ENCODE data around the gene TLCD1.
A peak's percentile ranks its signal among the peaks of the same experiment; 100 is the strongest.

TLCD1 gene, protein sequence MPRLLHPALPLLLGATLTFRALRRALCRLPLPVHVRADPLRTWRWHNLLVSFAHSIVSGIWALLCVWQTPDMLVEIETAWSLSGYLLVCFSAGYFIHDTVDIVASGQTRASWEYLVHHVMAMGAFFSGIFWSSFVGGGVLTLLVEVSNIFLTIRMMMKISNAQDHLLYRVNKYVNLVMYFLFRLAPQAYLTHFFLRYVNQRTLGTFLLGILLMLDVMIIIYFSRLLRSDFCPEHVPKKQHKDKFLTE

DNA sequence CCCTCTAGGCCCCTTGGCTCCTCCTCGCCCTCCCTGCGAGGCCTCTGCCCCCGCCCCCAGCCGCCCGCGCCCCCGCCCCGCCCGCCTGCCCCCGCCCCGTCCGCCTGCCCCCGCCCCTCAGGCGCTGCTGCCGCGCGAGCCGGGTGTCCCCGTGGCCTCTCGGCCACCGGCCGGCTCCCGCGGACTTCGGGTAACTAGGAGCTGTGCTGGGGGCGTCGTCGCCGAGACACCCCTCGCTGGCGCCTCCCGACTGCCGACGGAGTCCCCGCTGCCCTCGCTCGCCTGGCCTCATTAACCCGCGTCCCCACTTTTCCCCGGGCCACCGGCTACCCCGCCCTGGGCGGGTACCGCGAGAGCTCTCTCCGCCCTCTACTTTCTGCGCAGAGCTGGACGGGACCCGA is at the start of gene TLCD1:
Gene TLCD1, minus strand, starts transcription at position 8 of the 401 bp plus-strand sequence. CDS start 136 bp downstream, outside the sequence.
- DNase-seq (ENCODE audit: low read depth) = no peak
- TF ChIP-seq, protein P1, sequence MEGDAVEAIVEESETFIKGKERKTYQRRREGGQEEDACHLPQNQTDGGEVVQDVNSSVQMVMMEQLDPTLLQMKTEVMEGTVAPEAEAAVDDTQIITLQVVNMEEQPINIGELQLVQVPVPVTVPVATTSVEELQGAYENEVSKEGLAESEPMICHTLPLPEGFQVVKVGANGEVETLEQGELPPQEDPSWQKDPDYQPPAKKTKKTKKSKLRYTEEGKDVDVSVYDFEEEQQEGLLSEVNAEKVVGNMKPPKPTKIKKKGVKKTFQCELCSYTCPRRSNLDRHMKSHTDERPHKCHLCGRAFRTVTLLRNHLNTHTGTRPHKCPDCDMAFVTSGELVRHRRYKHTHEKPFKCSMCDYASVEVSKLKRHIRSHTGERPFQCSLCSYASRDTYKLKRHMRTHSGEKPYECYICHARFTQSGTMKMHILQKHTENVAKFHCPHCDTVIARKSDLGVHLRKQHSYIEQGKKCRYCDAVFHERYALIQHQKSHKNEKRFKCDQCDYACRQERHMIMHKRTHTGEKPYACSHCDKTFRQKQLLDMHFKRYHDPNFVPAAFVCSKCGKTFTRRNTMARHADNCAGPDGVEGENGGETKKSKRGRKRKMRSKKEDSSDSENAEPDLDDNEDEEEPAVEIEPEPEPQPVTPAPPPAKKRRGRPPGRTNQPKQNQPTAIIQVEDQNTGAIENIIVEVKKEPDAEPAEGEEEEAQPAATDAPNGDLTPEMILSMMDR (IDR thresholded peaks at IDR 0.05; ENCODE audit: low read depth, low read length, missing control alignments) = no peak
- peak within 1 kb of the TSS; percentile 84 for H3K4me3 ChIP-seq (ENCODE audit: low read depth, low read length)

DNA sequence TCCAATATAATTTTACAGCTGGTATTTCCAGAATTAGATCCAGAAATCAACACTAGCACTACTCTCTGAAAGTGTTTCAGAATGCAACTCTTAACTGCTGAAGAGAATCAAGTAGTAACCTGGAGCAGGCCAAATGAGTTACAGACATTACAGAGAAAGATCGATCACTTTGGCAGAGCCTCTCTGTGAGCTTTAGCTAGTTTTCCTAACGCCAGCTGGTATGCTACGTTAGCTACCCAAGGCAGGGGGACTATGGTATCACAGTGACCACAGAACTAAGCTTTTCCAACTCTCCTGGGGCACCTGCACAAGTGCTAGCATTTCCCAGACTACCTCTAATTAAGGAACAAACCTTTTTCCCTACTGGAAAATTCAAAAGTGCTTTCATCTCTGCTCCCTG is 48.2 kb upstream of the TLCD1 start:
- H3K4me3 ChIP-seq (ENCODE audit: low read depth, low read length) = no peak overlapping the region
- no peak for DNase-seq (ENCODE audit: low read depth)
- TF ChIP-seq, protein P1 (IDR thresholded peaks at IDR 0.05; ENCODE audit: low read depth, low read length, missing control alignments) = no peak

DNA sequence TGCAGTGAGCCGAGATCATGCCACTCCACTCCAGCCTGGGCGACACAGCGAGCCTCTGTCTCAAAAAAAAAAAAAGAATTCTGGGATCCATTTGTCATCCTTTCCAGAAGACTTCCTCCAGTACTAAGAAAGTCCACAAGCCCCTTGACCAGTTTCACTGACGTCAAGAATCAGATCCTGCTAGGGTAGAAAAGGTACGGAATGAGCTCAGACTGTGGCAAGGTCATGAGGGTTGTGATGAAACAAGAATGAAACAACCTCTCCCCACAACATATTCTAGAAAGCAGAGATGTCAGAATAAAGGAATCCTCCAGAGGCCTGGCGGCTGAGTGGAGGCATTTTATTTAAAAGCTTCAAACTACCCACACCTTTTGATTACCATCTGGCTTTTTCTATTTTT is 47.7 kb upstream of the TLCD1 start:
- H3K4me3 ChIP-seq (ENCODE audit: low read depth, low read length) = no peak overlapping the region
- DNase-seq (ENCODE audit: low read depth) = no peak
- TF ChIP-seq, protein P1 (IDR thresholded peaks at IDR 0.05; ENCODE audit: low read depth, low read length, missing control alignments) = no peak

DNA sequence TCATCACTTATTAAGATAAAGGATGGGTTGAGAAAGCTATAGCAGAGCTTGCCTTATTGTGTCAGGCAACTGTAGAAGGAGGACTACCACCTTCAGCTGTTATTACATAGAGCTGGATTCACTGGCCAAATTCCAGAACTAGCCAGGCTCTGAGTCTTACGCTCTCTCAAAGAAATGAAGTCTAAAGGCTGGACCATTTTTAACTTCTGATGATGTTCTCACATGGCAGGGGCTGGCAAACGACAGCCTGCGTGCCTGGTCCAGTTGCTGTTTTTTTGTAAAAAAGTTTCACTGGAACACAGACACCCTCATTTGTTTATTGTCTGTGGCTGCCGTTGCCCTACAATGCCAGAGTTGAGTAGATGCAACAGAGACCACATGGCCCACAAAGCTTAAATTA is 39.0 kb upstream of the TLCD1 start:
- H3K4me3 ChIP-seq (ENCODE audit: low read depth, low read length) = no peak overlapping the region
- TF ChIP-seq, protein P1 (IDR thresholded peaks at IDR 0.05; ENCODE audit: low read depth, low read length, missing control alignments) = no peak
- DNase-seq (ENCODE audit: low read depth) = no peak

DNA sequence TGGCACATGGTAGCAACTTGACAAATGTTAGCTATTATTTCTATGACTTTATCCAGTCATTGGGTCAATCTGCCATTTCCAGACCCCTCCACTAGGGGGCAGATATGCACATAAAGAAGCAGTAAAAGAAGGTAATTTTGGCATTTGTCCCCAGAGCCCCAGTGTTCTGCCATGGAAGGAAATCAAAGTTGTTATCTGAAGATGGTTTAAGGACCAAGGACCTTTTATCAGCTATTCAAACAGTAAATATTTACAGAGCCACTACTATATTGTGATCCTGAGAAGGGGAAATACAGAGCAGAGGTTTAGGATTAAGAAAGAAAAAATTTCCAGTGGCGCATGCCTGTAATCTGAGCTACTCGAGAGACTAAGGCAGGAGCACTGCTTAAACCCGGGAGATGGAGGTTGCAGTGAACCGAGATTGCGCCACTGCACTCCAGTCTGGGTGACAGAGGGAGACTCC is 37.8 kb upstream of the TLCD1 start:
- no peak overlapping the region for H3K4me3 ChIP-seq (ENCODE audit: low read depth, low read length)
- TF ChIP-seq, protein P1 (IDR thresholded peaks at IDR 0.05; ENCODE audit: low read depth, low read length, missing control alignments) = peak; percentile 74
- no peak for DNase-seq (ENCODE audit: low read depth)

DNA sequence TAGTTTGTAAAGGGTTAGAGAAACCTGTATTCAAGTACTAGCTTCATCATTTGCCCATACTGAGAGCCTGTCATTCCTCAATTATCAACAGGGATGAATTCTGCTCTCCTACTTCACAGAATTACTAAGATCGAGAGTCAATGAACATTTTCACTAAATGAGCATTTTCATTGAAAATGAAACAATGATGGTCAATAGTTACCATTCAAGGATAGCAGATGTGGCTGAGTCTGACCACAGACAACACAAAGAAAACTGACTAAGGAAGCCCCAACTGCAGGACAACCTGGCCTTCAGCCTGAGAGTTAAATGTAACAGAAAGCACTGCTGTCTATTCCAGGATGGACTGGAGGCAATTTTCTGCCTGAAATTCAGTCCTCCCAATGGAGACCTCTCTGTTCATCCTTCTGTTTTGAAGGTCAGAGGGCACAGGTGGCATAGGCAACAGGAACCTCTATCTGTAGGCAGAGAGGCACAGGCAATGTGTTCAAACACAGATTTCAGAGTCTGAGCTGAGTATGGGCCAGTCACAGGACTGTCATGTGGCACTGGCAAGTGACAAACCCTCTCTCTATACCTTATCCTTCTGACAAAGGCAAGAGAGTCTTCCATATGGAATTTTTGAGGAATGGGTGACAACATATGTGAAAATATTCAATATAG is 37.2 kb upstream of the TLCD1 start:
- TF ChIP-seq, protein P1 (IDR thresholded peaks at IDR 0.05; ENCODE audit: low read depth, low read length, missing control alignments) = no peak
- H3K4me3 ChIP-seq (ENCODE audit: low read depth, low read length) = no peak overlapping the region
- no peak for DNase-seq (ENCODE audit: low read depth)
